D721Med (cell line): ENCODE results near the gene DDIT4.
"Not testable (repeated sequence)": the region's sequence is repeated elsewhere in the genome, so short reads cannot be mapped to it uniquely, and the experiment has no call there.

ENCODE experiments used
- DNase-seq: peaks from one replicate; pipeline ENCODE4 v3.0.0; 2011; ENCODE audit warnings: low spot score; ENCODE audit not compliant: insufficient read length
- FAIRE-seq: peaks from 2 replicates; lab custom pipeline; 2011; peaks lifted over from hg19 to GRCh38; lab: Jason Lieb, UNC
- CTCF ChIP-seq: IDR thresholded peaks from 2 replicates; pipeline ENCODE4 v1.5.1; 2012; ENCODE audit warnings: mild to moderate bottlenecking, control low read depth; ENCODE audit not compliant: insufficient read depth; ENCODE audit errors: missing control alignments

DDIT4 gene

GRCh38 chr10:72303424-72304128, 29.9 kb downstream of the DDIT4 start:
- no peak for TF ChIP-seq CTCF
- FAIRE-seq (no peak), DNase-seq (no peak)

DNA sequence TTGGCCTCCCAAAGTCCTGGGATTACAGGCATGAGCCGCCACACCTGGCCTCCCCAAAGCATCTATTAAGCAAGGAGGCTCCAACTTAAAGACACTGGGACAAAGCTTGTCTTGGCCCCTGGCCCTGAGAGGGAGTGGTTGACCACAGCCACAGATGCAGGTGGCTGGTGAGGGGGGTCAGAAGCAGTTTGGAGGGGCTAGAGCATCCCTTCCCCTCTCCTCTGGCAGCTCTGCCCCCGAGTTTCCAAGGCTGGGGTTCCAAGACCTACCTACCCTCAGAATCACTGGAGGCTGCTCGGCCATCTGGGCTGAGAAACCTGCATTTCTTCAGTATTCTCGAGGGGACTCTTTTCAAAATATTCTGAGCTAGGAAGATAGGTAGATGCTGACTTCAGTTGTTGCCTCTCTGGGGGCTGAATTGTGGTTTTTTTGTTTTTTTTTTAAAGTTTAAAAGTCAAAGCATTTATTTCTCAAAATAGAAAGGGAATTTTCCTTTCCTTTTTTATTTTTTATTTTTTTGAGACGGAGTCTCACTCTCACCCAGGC, 32.6 kb downstream of the DDIT4 start:
- no peak for FAIRE-seq
- DNase-seq = no peak
- no peak for TF ChIP-seq CTCF

GRCh38 chr10:72307711-72308110, 34.0 kb downstream of the DDIT4 start:
- not testable (repeated sequence) for DNase-seq, FAIRE-seq

GRCh38 chr10:72308320-72308987, 34.7 kb downstream of the DDIT4 start:
- FAIRE-seq (no peak), DNase-seq (no peak)

DNA sequence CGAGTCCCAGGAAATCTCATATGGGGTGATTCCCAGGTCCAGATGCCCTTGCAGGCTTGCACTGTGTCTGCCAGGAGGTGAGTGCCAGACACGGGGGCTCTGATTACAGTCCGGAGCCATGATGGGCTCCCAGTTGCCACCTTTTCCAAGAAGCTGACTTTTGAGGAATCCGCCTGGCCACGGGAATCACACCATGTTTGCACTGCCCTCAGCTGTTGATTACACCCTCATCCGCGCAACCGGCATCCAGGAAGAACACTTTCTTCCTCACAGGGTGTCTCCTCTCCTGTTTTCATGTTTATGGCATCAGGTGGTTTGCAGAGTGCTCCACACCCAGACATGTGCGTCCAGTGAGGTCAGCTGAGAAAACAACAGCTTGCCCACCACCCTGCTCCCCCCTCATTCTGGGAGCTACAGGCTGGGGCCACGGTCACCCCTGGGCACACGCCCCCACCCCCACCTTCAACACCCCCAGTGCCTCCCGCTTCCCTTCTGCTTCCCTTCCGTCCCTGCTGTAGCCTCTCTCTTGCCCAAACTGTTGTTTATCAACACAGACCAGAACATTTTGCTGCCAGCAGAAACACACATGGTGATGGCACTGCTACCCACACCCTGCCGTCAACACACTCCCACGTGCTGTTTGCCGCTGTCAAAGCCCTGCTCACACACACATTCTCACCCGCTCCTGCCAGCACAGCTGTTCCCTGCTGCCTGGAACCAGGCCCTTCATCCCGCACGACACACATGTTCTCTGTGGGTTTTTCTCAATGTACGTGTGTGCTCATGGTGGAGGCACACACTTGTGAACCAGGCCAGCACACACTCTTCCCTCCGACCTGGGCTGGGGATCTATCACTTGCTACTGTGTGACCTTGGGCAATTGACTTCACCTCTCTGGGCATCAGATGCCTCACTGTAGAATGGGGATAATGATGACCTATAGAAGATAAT, 35.8 kb downstream of the DDIT4 start:
- no peak for DNase-seq
- no peak for TF ChIP-seq CTCF

More at GRCh38 chr10:72308320-72308987, 34.7 kb downstream of the DDIT4 start:
- TF ChIP-seq CTCF = no peak

GRCh38 chr10:72310241-72310633, 36.5 kb downstream of the DDIT4 start:
- DNase-seq = no peak
- no peak for TF ChIP-seq CTCF
- no peak for FAIRE-seq

More for the DNA sequence above, 35.8 kb downstream of the DDIT4 start:
- no peak for FAIRE-seq

GRCh38 chr10:72310636-72311035, 36.9 kb downstream of the DDIT4 start:
- FAIRE-seq (no peak), DNase-seq (no peak)
- TF ChIP-seq CTCF = no peak
